SHP77 treated with DMSO at 0.1 percent for 48 hours (cell line): ENCODE results near the gene NIPA2.

Experiments used
- DNase-seq: peaks from one replicate; lab custom pipeline; 2025; lab: John Stamatoyannopoulos, UW

Gene NIPA2

GRCh38 chr15:22902981-22903380 is 64.5 kb downstream of the NIPA2 start:
- no peak for DNase-seq

GRCh38 chr15:22903427-22903826 is 65.0 kb downstream of the NIPA2 start:
- no peak for DNase-seq

- DNase-seq: peak; percentile 86
Measured at GRCh38 chr15:22903961-22904534, 65.6 kb downstream of the NIPA2 start.

GRCh38 chr15:22904736-22905135 is 66.3 kb downstream of the NIPA2 start:
- DNase-seq: no peak

- no peak for DNase-seq
Measured at GRCh38 chr15:22907161-22907950, 68.9 kb downstream of the NIPA2 start.

GRCh38 chr15:22908830-22909229 is 70.4 kb downstream of the NIPA2 start:
- no peak for DNase-seq

GRCh38 chr15:22911306-22911705 is 72.8 kb downstream of the NIPA2 start:
- DNase-seq: no peak

GRCh38 chr15:22912256-22912655 is 73.8 kb downstream of the NIPA2 start:
- DNase-seq: no peak

- no peak for DNase-seq
Measured at GRCh38 chr15:22913646-22914380, 75.3 kb downstream of the NIPA2 start.

- no peak for DNase-seq
Measured at GRCh38 chr15:22915866-22916515, 77.5 kb downstream of the NIPA2 start.

- no peak for DNase-seq
Measured at GRCh38 chr15:22916606-22917350, 78.3 kb downstream of the NIPA2 start.

- no peak for DNase-seq
Measured at GRCh38 chr15:22917556-22917955, 79.1 kb downstream of the NIPA2 start.
